Measurements from ENCODE around the gene SLC25A47. TPM values are rescaled to one million over a fixed set of nuclear protein-coding genes. Genes with fewer than 3 reads are reported as not detected.

The SLC25A47 gene
- total RNA-seq, 3 donors from 2014 or later: 0.17 TPM; not detected in 2

DNA sequence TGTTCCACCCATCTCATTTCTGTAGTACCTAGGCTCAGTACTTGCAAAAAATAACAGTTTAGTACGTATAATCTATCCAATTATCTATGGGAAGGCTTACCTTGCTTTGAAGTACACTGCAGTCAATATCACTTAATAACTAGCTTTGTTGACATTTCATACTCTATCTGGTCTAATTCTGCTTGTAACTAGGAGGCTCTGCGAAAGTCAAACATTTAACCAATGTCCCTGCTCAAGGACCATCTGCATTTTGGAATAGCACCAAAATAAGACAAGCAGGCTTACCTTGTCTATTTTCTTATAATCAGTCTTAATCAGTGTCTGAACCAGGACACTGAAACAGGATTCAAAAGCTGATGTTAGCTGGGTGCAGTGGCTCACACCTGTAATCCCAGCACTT lies 39.9 kb downstream of the SLC25A47 start:
- Histone ChIP-seq H3K9me3 (no peaks in the 10 kb centered on the region), H3K36me3 (ENCODE audit: low read depth) (no peaks in the 10 kb centered on the region), H3K4me3 (no peak overlapping the region), H3K4me1 (ENCODE audit: low read depth) (no peaks in the 10 kb centered on the region)
- ATAC-seq (no peak), DNase-seq (no peak)
- TF ChIP-seq, protein P1, sequence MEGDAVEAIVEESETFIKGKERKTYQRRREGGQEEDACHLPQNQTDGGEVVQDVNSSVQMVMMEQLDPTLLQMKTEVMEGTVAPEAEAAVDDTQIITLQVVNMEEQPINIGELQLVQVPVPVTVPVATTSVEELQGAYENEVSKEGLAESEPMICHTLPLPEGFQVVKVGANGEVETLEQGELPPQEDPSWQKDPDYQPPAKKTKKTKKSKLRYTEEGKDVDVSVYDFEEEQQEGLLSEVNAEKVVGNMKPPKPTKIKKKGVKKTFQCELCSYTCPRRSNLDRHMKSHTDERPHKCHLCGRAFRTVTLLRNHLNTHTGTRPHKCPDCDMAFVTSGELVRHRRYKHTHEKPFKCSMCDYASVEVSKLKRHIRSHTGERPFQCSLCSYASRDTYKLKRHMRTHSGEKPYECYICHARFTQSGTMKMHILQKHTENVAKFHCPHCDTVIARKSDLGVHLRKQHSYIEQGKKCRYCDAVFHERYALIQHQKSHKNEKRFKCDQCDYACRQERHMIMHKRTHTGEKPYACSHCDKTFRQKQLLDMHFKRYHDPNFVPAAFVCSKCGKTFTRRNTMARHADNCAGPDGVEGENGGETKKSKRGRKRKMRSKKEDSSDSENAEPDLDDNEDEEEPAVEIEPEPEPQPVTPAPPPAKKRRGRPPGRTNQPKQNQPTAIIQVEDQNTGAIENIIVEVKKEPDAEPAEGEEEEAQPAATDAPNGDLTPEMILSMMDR (IDR thresholded peaks at IDR 0.05): no peak
- intact Hi-C loops (cut with DNase I, micrococcal nuclease): no loop called here

DNA sequence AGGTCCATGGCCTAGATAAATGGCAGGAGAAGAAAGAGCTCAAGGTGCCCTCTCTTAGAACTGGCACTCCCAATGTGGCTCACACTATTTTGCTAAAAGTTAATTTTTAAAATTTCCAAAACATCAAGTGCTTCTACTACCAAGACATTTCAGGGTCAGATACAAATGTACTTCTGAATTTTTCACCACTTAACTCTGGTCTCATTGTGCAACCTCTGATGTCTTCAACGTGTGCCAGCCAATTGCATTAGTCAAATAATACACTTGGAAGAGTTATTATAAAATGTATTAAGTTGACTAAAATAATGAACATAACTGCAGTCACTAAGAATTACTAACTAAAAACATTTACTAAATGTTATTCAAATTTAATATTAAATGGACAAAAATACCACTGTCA lies 41.3 kb downstream of the SLC25A47 start:
- H3K9me3 ChIP-seq: no peaks in the 10 kb centered on the region
- H3K4me3 ChIP-seq: no peak overlapping the region
- H3K36me3 ChIP-seq (ENCODE audit: low read depth): no peaks in the 10 kb centered on the region
- DNase-seq: no peak
- no peaks in the 10 kb centered on the region for H3K4me1 ChIP-seq (ENCODE audit: low read depth)
- intact Hi-C loops (cut with DNase I, micrococcal nuclease): no loop called here
- TF ChIP-seq, protein P1 (IDR thresholded peaks at IDR 0.05): no peak
- ATAC-seq: no peak

DNA sequence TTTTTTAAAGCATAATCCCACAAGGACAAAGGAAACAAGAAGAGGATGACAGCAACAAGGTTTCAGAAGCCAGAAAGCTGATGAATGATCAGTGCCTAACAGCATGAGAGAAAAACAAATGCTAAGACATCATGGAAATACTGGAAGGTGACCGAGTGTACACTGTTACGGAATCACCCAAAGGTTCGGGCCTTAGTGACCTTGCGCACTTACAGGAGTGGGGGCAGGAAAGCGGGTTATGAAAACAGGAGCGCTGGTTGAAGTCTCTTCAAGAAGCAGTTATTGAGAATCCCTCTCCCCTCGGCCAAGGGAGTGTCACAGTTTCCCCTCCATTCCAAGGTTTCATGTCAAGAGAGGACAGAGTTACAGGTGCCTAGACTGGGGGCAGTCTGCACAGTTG lies 42.6 kb downstream of the SLC25A47 start:
- H3K4me3 ChIP-seq: no peak overlapping the region
- intact Hi-C loops (cut with DNase I, micrococcal nuclease): no loop called here
- H3K36me3 ChIP-seq (ENCODE audit: low read depth): no peaks in the 10 kb centered on the region
- TF ChIP-seq, protein P1 (IDR thresholded peaks at IDR 0.05): no peak
- ATAC-seq (no peak), DNase-seq (no peak)
- H3K4me1 ChIP-seq (ENCODE audit: low read depth): no peaks in the 10 kb centered on the region
- no peaks in the 10 kb centered on the region for H3K9me3 ChIP-seq

DNA sequence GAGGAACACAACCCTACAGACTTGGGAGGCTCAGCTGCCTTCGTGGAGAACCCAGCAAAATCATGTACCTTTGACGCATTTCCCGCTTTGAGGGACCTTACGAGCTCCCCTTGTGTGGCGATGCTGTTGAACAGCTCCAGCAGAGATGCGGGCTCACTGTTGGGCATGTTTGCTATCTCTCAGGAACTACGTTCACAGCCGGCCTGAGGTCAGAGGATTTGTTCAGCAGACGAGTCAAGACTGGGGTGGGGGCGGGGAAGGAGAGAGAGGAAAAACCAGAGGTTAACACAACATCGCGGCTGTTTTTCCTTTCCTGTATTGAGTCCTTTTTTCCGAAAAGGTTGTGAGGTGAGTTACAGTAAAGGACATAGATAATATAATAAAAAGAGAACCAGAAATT lies 45.9 kb downstream of the SLC25A47 start:
- DNase-seq: no peak
- H3K4me3 ChIP-seq: no peak overlapping the region
- TF ChIP-seq, protein P1 (IDR thresholded peaks at IDR 0.05): no peak
- no peaks in the 10 kb centered on the region for H3K9me3 ChIP-seq
- no peaks in the 10 kb centered on the region for H3K4me1 ChIP-seq (ENCODE audit: low read depth)
- intact Hi-C loops (cut with DNase I, micrococcal nuclease): no loop called here
- no peaks in the 10 kb centered on the region for H3K36me3 ChIP-seq (ENCODE audit: low read depth)
- no peak for ATAC-seq

DNA sequence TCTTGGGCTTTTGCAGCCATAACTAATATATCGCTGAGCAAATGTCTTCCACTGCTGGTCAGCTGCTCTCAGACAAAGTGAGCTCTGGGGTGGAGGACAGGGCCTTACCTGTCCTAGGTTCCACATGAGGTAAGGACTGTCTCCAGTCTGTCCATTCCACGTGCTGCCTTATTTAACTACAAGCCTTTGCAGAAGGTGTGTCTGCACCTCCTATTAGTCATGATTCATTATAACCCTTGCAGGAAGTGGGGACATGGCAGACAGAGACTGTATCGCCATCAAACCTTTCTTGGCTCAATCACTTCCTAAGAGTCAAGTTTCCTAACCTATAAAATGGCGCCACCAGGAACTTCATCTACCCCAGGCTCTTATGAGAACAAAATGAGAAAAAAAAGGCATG lies 46.9 kb downstream of the SLC25A47 start:
- Histone ChIP-seq H3K4me3 (no peak overlapping the region), H3K36me3 (ENCODE audit: low read depth) (no peaks in the 10 kb centered on the region), H3K4me1 (ENCODE audit: low read depth) (peaks cover 4% of the 10 kb centered on the region), H3K9me3 (no peaks in the 10 kb centered on the region)
- ATAC-seq (peak; percentile 61), DNase-seq (no peak)
- TF ChIP-seq, protein P1 (IDR thresholded peaks at IDR 0.05): no peak
- intact Hi-C loops (cut with DNase I, micrococcal nuclease): loop anchor here in 1 of 2 donors (10.0 kb wide), 1 partner anchor 65 kb away; the partner anchor contains the start of gene SLC25A29

DNA sequence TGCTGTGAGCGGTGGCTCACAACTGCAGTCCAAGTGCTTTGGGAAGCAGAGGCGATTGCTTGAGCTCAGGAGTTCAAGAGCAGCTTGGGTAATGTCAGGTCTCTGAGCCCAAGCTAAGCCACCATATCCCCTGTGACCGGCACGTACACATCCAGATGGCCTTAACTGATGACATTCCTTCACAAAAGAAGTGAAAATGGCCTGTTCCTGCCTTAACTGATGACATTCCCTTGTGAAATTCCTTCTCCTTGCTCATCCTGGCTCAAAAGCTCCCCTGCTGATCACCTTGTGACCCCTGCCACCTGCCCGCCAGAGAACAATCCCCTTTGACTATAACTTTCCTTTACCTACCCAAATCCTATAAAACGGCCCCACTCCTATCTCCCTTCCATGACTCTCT lies 48.6 kb downstream of the SLC25A47 start:
- H3K4me1 ChIP-seq (ENCODE audit: low read depth): peaks cover 5% of the 10 kb centered on the region
- intact Hi-C loops (cut with DNase I, micrococcal nuclease): loop anchor here in 1 of 2 donors (10.0 kb wide), 1 partner anchor 67 kb away; the partner anchor contains the start of gene SLC25A29

More for the DNA sequence above, 48.6 kb downstream of the SLC25A47 start:
- Histone ChIP-seq H3K9me3 (no peaks in the 10 kb centered on the region), H3K4me3 (no peak overlapping the region), H3K36me3 (ENCODE audit: low read depth) (no peaks in the 10 kb centered on the region)
- no peak for ATAC-seq
- DNase-seq: no peak
- TF ChIP-seq, protein P1 (IDR thresholded peaks at IDR 0.05): no peak
